Activated CD4-positive, CD25-positive, alpha-beta regulatory T cell treated with anti-CD3 and anti-CD28 coated beads, Interleukin-2, amount 50 U/mL, for 72 hours (primary cell): ENCODE measurements around the gene PARD3.

Experiments
- DNase-seq: peaks from one replicate; pipeline ENCODE4 v3.0.0; 2021

Gene PARD3

GRCh38 chr10:34567659-34568253 is 247.3 kb downstream of the PARD3 start:
- no peak for DNase-seq

GRCh38 chr10:34565934-34566333 is 249.2 kb downstream of the PARD3 start:
- DNase-seq, result no peak

GRCh38 chr10:34558093-34558583 is 257.0 kb downstream of the PARD3 start:
- DNase-seq, result no peak

- no peak for DNase-seq
These were observed 257.9 kb downstream of the PARD3 start for GRCh38 chr10:34557173-34557572.

- no peak for DNase-seq
These were observed 259.4 kb downstream of the PARD3 start for GRCh38 chr10:34555653-34556052.

- DNase-seq, result no peak
These were observed 261.3 kb downstream of the PARD3 start for GRCh38 chr10:34553747-34554146.

- DNase-seq, result no peak
These were observed 263.8 kb downstream of the PARD3 start for GRCh38 chr10:34551295-34551694.

GRCh38 chr10:34549953-34550352 is 265.1 kb downstream of the PARD3 start:
- no peak for DNase-seq

- no peak for DNase-seq
These were observed 266.1 kb downstream of the PARD3 start for GRCh38 chr10:34549001-34549400.

GRCh38 chr10:34548466-34548865 is 266.6 kb downstream of the PARD3 start:
- no peak for DNase-seq

- DNase-seq, result no peak
These were observed 267.4 kb downstream of the PARD3 start for GRCh38 chr10:34547695-34548094.

- no peak for DNase-seq
These were observed 267.8 kb downstream of the PARD3 start for GRCh38 chr10:34547291-34547690.

GRCh38 chr10:34544400-34544799 is 270.7 kb downstream of the PARD3 start:
- DNase-seq, result no peak

- no peak for DNase-seq
These were observed 271.4 kb downstream of the PARD3 start for GRCh38 chr10:34543716-34544115.

GRCh38 chr10:34540492-34540891 is 274.6 kb downstream of the PARD3 start:
- DNase-seq, result no peak

- DNase-seq, result no peak
These were observed 275.4 kb downstream of the PARD3 start for GRCh38 chr10:34539533-34540315.

GRCh38 chr10:34538281-34538829 is 276.7 kb downstream of the PARD3 start:
- DNase-seq, result no peak

GRCh38 chr10:34537629-34538231 is 277.4 kb downstream of the PARD3 start:
- no peak for DNase-seq

GRCh38 chr10:34535872-34536271 is 279.2 kb downstream of the PARD3 start:
- no peak for DNase-seq

- no peak for DNase-seq
These were observed 284.3 kb downstream of the PARD3 start for GRCh38 chr10:34530778-34531177.

- DNase-seq, result no peak
These were observed 286.8 kb downstream of the PARD3 start for GRCh38 chr10:34528320-34528719.

GRCh38 chr10:34526758-34527730 is 288.1 kb downstream of the PARD3 start:
- DNase-seq, result no peak

- DNase-seq, result no peak
These were observed 288.9 kb downstream of the PARD3 start for GRCh38 chr10:34526186-34526585.
